HepG2 (cell line): ENCODE data around the gene GSKIP. TPM values are rescaled to one million over a fixed set of nuclear protein-coding genes. Genes with fewer than 3 reads are reported as not detected.

ENCODE experiments used
- BCL6 ChIP-seq: IDR thresholded peaks from 2 replicates; pipeline ENCODE4 v1.6.1; 2016; ENCODE audit warnings: missing genetic modification reagents, missing compliant biosample characterization
- EP300 ChIP-seq, 3 experiments: sonication (generic) in 1 of 3; formaldehyde crosslinking in 1 of 3; IDR thresholded peaks; 2 replicates each; pipeline versions ENCODE4 v1.5.1 to v1.6.1; 2011 to 2020; ENCODE audit warnings: low read depth in 2 of 3, low read length in 2 of 3, borderline replicate concordance in 1 of 3, improper control_type of control experiment in 1 of 3, mild to moderate bottlenecking in 1 of 3, missing genetic modification reagents in 1 of 3, moderate library complexity in 1 of 3
- FOSL2 ChIP-seq: sonication (generic); formaldehyde crosslinking; IDR thresholded peaks from 2 replicates; pipeline ENCODE4 v1.4.0; 2020; ENCODE audit warnings: missing genetic modification reagents
- HINFP ChIP-seq: sonication (generic); formaldehyde crosslinking; IDR thresholded peaks from 2 replicates; pipeline ENCODE4 v1.4.0; 2020; ENCODE audit warnings: low read depth, mild to moderate bottlenecking, missing genetic modification reagents
- HMG20A ChIP-seq: IDR thresholded peaks from 2 replicates; pipeline ENCODE4 v1.6.1; 2016; ENCODE audit warnings: borderline replicate concordance
- KDM1A ChIP-seq: IDR thresholded peaks from 2 replicates; pipeline ENCODE4 v1.6.1; 2016; ENCODE audit warnings: missing compliant biosample characterization
- NCOA1 ChIP-seq: sonication (generic); formaldehyde crosslinking; IDR thresholded peaks from 2 replicates; pipeline ENCODE4 v1.9.0; 2021; ENCODE audit warnings: missing genetic modification reagents
- PHF20 ChIP-seq: sonication (generic); formaldehyde crosslinking; IDR thresholded peaks from 2 replicates; pipeline ENCODE4 v1.5.0; 2020; ENCODE audit warnings: mild to moderate bottlenecking, missing genetic modification reagents
- SAP130 ChIP-seq: IDR thresholded peaks from 2 replicates; pipeline ENCODE4 v1.6.1; 2016; ENCODE audit warnings: low read depth
- SOX6 ChIP-seq, 2 experiments: fragments of 450-650 bp in 1 of 2; sonication (generic) in 1 of 2; formaldehyde crosslinking in 1 of 2; IDR thresholded peaks; 2 replicates each; pipeline versions ENCODE4 v1.4.0 to v1.6.1; 2017 to 2020; ENCODE audit warnings: antibody characterized with exemption in 1 of 2, mild to moderate bottlenecking in 1 of 2, missing genetic modification reagents in 1 of 2
- TBX2 ChIP-seq: sonication (generic); formaldehyde crosslinking; IDR thresholded peaks from 2 replicates; pipeline ENCODE4 v1.5.0; 2020; ENCODE audit warnings: missing genetic modification reagents, mild to moderate bottlenecking, borderline replicate concordance
- THAP9 ChIP-seq: sonication (generic); formaldehyde crosslinking; IDR thresholded peaks from 2 replicates; pipeline ENCODE4; 2020; ENCODE audit warnings: missing genetic modification reagents, mild to moderate bottlenecking, borderline replicate concordance
- ZKSCAN5 ChIP-seq: sonication (generic); formaldehyde crosslinking; IDR thresholded peaks from 2 replicates; pipeline ENCODE4 v1.5.1; 2020; ENCODE audit warnings: mild to moderate bottlenecking, missing genetic modification reagents
- ZNF136 ChIP-seq: sonication (generic); formaldehyde crosslinking; IDR thresholded peaks from 2 replicates; pipeline ENCODE4 v1.8.1; 2022; ENCODE audit warnings: low read depth, mild to moderate bottlenecking, moderate library complexity, missing genetic modification reagents
- ZNF597 ChIP-seq: sonication (generic); formaldehyde crosslinking; IDR thresholded peaks from 2 replicates; pipeline ENCODE4 v1.5.0; 2020; ENCODE audit warnings: missing genetic modification reagents
- ZNF674 ChIP-seq: sonication (generic); formaldehyde crosslinking; IDR thresholded peaks from 2 replicates; pipeline ENCODE4 v1.5.0; 2020; ENCODE audit warnings: low read depth, mild to moderate bottlenecking, missing genetic modification reagents
- ZNF7 ChIP-seq: IDR thresholded peaks from 2 replicates; pipeline ENCODE4 v1.6.1; 2016; ENCODE audit warnings: missing biosample characterization, missing genetic modification reagents
- ZNF746 ChIP-seq: sonication (generic); formaldehyde crosslinking; IDR thresholded peaks from 2 replicates; pipeline ENCODE4 v1.8.0; 2022; ENCODE audit warnings: mild to moderate bottlenecking, missing genetic modification reagents
- ZNF770 ChIP-seq: sonication (generic); formaldehyde crosslinking; IDR thresholded peaks from 2 replicates; pipeline ENCODE4 v1.5.0; 2020; ENCODE audit warnings: mild to moderate bottlenecking, missing genetic modification reagents
- polyA plus RNA-seq, 8 experiments: library from polyadenylated mRNA; depleted of rRNA in 3 of 8; stranded (reverse) in 7 of 8; unstranded in 1 of 8; fragments of >200 nt; fragmentation: Illumina TruSeq in 4 of 8; extraction: Trizol in 4 of 8; gene quantifications; 2 replicates each; pipeline versions ENCODE4 v1.2.1 to v1.2.3, GENCODE V29; 2011 to 2016; ENCODE audit warnings: low read depth in 4 of 8, missing spikeins in 1 of 8, mixed read lengths in 1 of 8; ENCODE audit not compliant: insufficient read depth in 1 of 8
- total RNA-seq, 5 experiments: library from RNA; depleted of rRNA; stranded (reverse); fragments of >200 nt; fragmentation: Illumina TruSeq; extraction: Trizol; gene quantifications; 2 replicates each; pipeline ENCODE4 v1.2.3, GENCODE V29; 2016; ENCODE audit warnings: low read depth in 1 of 5

GSKIP gene
- total and polyA plus RNA-seq, 2 of the 13 experiments (the other 11 are each of a cell fraction or from before 2014, with no cell fraction given), result 12.5 to 27.3 TPM

- TF ChIP-seq EP300 (IDR thresholded peaks at IDR 0.05; ENCODE audit: low read depth in 2 of 2, low read length in 2 of 2) (peak in 1 of 2 experiments; percentile 24; a peak in 1 of 4 replicates), EP300 (CRISPR knock-in tag; IDR thresholded peaks at IDR 0.05; ENCODE audit: borderline replicate concordance) (no peak), ZNF597 (CRISPR knock-in tag) (no peak), ZNF674 (no peak), ZNF746 (CRISPR knock-in tag) (no peak), FOSL2 (CRISPR knock-in tag) (peak; percentile 85), TBX2 (CRISPR knock-in tag) (no peak), PHF20 (CRISPR knock-in tag) (no peak), THAP9 (no peak), ZKSCAN5 (CRISPR knock-in tag) (no peak), HINFP (CRISPR knock-in tag) (no peak), ZNF136 (no peak), SOX6 (IDR thresholded peaks at IDR 0.05) (no peak), SOX6 (CRISPR knock-in tag; IDR thresholded peaks at IDR 0.05) (peak; percentile 57; the same call in 1 of the 2 replicates), ZNF770 (CRISPR knock-in tag) (no peak), HMG20A (peak; percentile 48; the same call in 1 of the 2 replicates), NCOA1 (CRISPR knock-in tag) (no peak), ZNF7 (CRISPR knock-in tag) (no peak), KDM1A (CRISPR knock-in tag) (no peak), SAP130 (CRISPR knock-in tag) (peak; percentile 18; the same call in 1 of the 2 replicates), BCL6 (CRISPR knock-in tag) (no peak)
These were observed 46.4 kb downstream of the GSKIP start (continued) for GRCh38 chr14:96409701-96410100.
